HFFc6 (cell line): ENCODE data around the gene FTSJ3. TPM values are rescaled to one million over a fixed set of nuclear protein-coding genes. Genes with fewer than 3 reads are reported as not detected.
"Not testable (repeated sequence)": the region's sequence is repeated elsewhere in the genome, so short reads cannot be mapped to it uniquely, and the experiment has no call there.

ENCODE experiments used
- DNase-seq: peaks from one replicate; pipeline ENCODE4 v3.0.0-alpha.2; 2018
- H3K27ac Mint-ChIP-seq: 2 replicates; pipeline ENCODE4 v1.8.0; 2020; ENCODE audit warnings: mild to moderate bottlenecking, mixed read lengths
- H3K27me3 Mint-ChIP-seq: 2 replicates; pipeline ENCODE4 v1.8.0; 2021; ENCODE audit warnings: mild to moderate bottlenecking, moderate library complexity, mixed read lengths; ENCODE audit not compliant: insufficient read depth
- H3K36me3 Mint-ChIP-seq: 2 replicates; pipeline ENCODE4 v1.8.0; 2021; ENCODE audit warnings: low read depth, mixed read lengths
- H3K4me1 Mint-ChIP-seq: 2 replicates; pipeline ENCODE4 v1.8.0; 2020; ENCODE audit warnings: low read depth, mixed read lengths
- H3K4me3 Mint-ChIP-seq: 2 replicates; pipeline ENCODE4 v1.8.0; 2020; ENCODE audit warnings: mild to moderate bottlenecking, moderate library complexity, mixed read lengths
- H3K9me3 Mint-ChIP-seq: 2 replicates; pipeline ENCODE4 v1.8.0; 2020; ENCODE audit warnings: mild to moderate bottlenecking, mixed read lengths
- CTCF ChIP-seq: fragments of 200-600 bp; sonication (generic); IDR thresholded peaks from 2 replicates; pipeline ENCODE4 v1.5.0; 2021; ENCODE audit warnings: antibody characterized with exemption, mild to moderate bottlenecking
- long read RNA-seq: library from polyadenylated mRNA; unstranded; transcript quantifications from one replicate; pipeline ENCODE4 v2.0.0, GENCODE V29; 2019
- total RNA-seq, 6 experiments: library from RNA; stranded (reverse); fragmentation: NEBNext Ultra II Directional; extraction: Animal tissue kit (Norgen Biotek cat#: 25700); gene quantifications; 2 replicates in 1 of 6; 3 replicates in 5 of 6; pipeline ENCODE4 v1.2.3, GENCODE V29; 2021

The FTSJ3 gene
- 10 to 100 TPM; 43.2 to 55.1 (median 47.5) TPM for total RNA-seq
- long read RNA-seq, transcript FTSJ3-201 (21 exons, 3,559 nt) = major isoform, 24 of 65 reads
- long read RNA-seq, partial matches to known transcripts = 38 of 65 reads
- long read RNA-seq, other reads (novel, unspliced or antisense) = 3 of 65 reads

GRCh38 chr17:63827002-63827800 is at the start of gene FTSJ3, which contains the start of gene PSMC5:
Gene FTSJ3, minus strand, starts transcription at chr17:63827663. Its CDS starts 761 bp downstream, at chr17:63826902.
Gene PSMC5, plus strand, starts transcription at chr17:63827431. Its CDS starts 60 bp downstream, at chr17:63827491.
- Mint-ChIP-seq H3K27me3 (peaks cover 8% of the 10 kb centered on the region), H3K27ac (peak within 1 kb of the TSS; percentile 100), H3K4me3 (peak within 1 kb of the TSS; percentile 97), H3K36me3 (peaks cover 75% of the 10 kb centered on the region), H3K4me1 (peaks cover 46% of the 10 kb centered on the region), H3K9me3 (no peaks in the 10 kb centered on the region; the same call in 1 of the 2 replicates)
- peak; percentile 91 for DNase-seq
- peak; percentile 62 for TF ChIP-seq CTCF

GRCh38 chr17:63874693-63875092 is 47.2 kb upstream of the FTSJ3 start:
- not testable (repeated sequence) for H3K9me3 Mint-ChIP-seq, H3K27ac Mint-ChIP-seq, DNase-seq, H3K4me3 Mint-ChIP-seq, H3K36me3 Mint-ChIP-seq
- Mint-ChIP-seq H3K4me1 (peaks cover 18% of the 10 kb centered on the region), H3K27me3 (peaks cover 16% of the 10 kb centered on the region)

- Mint-ChIP-seq H3K27me3 (peaks cover 16% of the 10 kb centered on the region), H3K4me1 (peaks cover 24% of the 10 kb centered on the region)
- not testable (repeated sequence) for DNase-seq, H3K27ac Mint-ChIP-seq, H3K9me3 Mint-ChIP-seq, H3K4me3 Mint-ChIP-seq, H3K36me3 Mint-ChIP-seq
Measured at GRCh38 chr17:63874061-63874626, 46.7 kb upstream of the FTSJ3 start.

- peaks cover 12% of the 10 kb centered on the region for H3K27me3 Mint-ChIP-seq
- not testable (repeated sequence) for H3K27ac Mint-ChIP-seq, H3K4me3 Mint-ChIP-seq, H3K36me3 Mint-ChIP-seq, DNase-seq, H3K9me3 Mint-ChIP-seq
- H3K4me1 Mint-ChIP-seq = peaks cover 28% of the 10 kb centered on the region
Measured at GRCh38 chr17:63873577-63873976, 46.1 kb upstream of the FTSJ3 start, which contains the start of gene CSH2. Gene CSH2, minus strand, starts transcription at chr17:63873677. Its CDS starts 63 bp downstream, at chr17:63873614.

- H3K36me3 Mint-ChIP-seq, H3K9me3 Mint-ChIP-seq, H3K27me3 Mint-ChIP-seq, H3K27ac Mint-ChIP-seq, DNase-seq, H3K4me3 Mint-ChIP-seq: not testable (repeated sequence)
- H3K4me1 Mint-ChIP-seq = peaks cover 28% of the 10 kb centered on the region
Measured at GRCh38 chr17:63871646-63872365, 44.3 kb upstream of the FTSJ3 start.

GRCh38 chr17:63870292-63870665 is 42.8 kb upstream of the FTSJ3 start:
- H3K36me3 Mint-ChIP-seq, H3K9me3 Mint-ChIP-seq, DNase-seq, H3K27me3 Mint-ChIP-seq: not testable (repeated sequence)
- peak overlapping the region; percentile 63 for H3K27ac Mint-ChIP-seq
- peaks cover 28% of the 10 kb centered on the region for H3K4me1 Mint-ChIP-seq
- H3K4me3 Mint-ChIP-seq = peak overlapping the region; percentile 52; the same call in 1 of the 2 replicates

GRCh38 chr17:63869491-63870291 is 42.2 kb upstream of the FTSJ3 start:
- not testable (repeated sequence) for H3K27me3 Mint-ChIP-seq, H3K9me3 Mint-ChIP-seq, H3K36me3 Mint-ChIP-seq
- H3K4me1 Mint-ChIP-seq = peaks cover 28% of the 10 kb centered on the region
- TF ChIP-seq CTCF = peak; percentile 58
- DNase-seq = peak; percentile 18
- peak overlapping the region; percentile 52 for H3K4me3 Mint-ChIP-seq
- H3K27ac Mint-ChIP-seq = peak overlapping the region; percentile 63

GRCh38 chr17:63866625-63867024 is 39.2 kb upstream of the FTSJ3 start:
- not testable (repeated sequence) for H3K9me3 Mint-ChIP-seq, H3K36me3 Mint-ChIP-seq, H3K4me3 Mint-ChIP-seq, H3K27me3 Mint-ChIP-seq, DNase-seq, H3K27ac Mint-ChIP-seq
- peaks cover 25% of the 10 kb centered on the region for H3K4me1 Mint-ChIP-seq
